ENCODE data around the gene CD58.
"Not testable (repeated sequence)": the region's sequence is repeated elsewhere in the genome, so short reads cannot be mapped to it uniquely, and the experiment has no call there.

The CD58 gene

DNA sequence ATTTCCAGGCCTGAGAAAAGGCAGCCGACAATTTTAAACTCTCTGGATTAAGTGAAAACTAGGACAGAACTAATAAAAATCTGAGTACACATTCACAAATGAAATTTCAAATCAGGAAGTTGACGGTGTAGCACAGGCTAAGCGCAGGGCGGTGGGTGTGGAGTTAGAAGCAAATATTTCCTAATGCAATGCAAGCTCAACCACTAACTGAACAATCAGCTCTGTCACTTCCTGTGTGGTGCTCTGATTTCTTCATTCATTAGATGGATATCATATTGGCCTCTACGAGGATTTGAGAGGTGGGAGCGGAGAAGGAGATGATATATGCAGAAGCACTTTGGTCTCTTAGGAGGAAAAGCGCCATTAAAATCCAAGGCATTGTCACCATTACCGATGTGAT lies 35.2 kb upstream of the CD58 start:
- peak in 9 of 11 experiments; percentile 20 to 83 (median 66); a peak in 14 of 22 replicates for TF ChIP-seq Cebpa-rat (IDR thresholded peaks at IDR 0.05)
- H3K4me2 ChIP-seq: peak overlapping the region in 10 of 11 experiments; percentile 21 to 81 (median 72); a peak in 20 of 22 replicates
- peaks cover 13 to 95% (median 69%) of the 10 kb centered on the region in 10 experiments for H3K4me1 ChIP-seq
- peak overlapping the region in 2 of 10 experiments; percentile 26 to 42; a peak in 3 of 20 replicates for H3K4me3 ChIP-seq
- not testable (repeated sequence) for H3K27me3 ChIP-seq; H4K20me1 ChIP-seq; H3K9me3 ChIP-seq (replicated peaks in 1 of 11)
- H3K27ac ChIP-seq: peak overlapping the region; percentile 53 to 96 (median 85); a peak in 21 of 22 replicates
- peak overlapping the region in 9 of 11 experiments; percentile 37 to 84 (median 71); a peak in 16 of 22 replicates for H3K9ac ChIP-seq
- peaks cover 0 to 17% (median 4%) of the 10 kb centered on the region in 11 experiments; a peak in 8 of 22 replicates for H3K36me3 ChIP-seq

DNA sequence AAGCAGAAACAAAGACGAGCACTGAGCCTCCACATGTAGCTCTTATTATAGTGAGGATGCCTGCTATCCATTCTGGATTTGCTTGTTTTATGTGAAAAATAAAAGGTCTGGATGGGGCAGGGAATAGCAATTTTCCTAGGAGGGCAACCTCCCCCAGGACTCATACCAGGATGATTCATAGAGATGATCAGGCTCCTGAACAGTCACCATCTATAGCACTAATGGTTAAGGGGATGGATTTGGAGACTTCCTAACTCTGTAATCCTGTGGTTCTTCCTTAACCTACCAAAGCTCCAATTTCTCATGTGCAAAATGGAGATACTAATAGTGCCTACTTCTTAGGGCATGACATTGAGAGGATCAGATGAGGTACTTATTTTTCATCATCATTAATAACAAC lies 34.5 kb upstream of the CD58 start:
- Histone ChIP-seq H4K20me1 (no peaks in the 10 kb centered on the region), H3K27me3 (no peaks in the 10 kb centered on the region), H3K4me3 (0 out of 20 replicates have a peak overlapping the region, but pooled peaks of 1 of the 10 experiments have one; percentile 26), H3K4me1 (peaks cover 9 to 94% (median 62%) of the 10 kb centered on the region in 10 experiments), H3K36me3 (peaks cover 0 to 20% (median 4%) of the 10 kb centered on the region in 11 experiments; a peak in 9 of 22 replicates), H3K4me2 (peak overlapping the region in 9 of 11 experiments; percentile 44 to 81 (median 74); a peak in 18 of 22 replicates), H3K9ac (peak overlapping the region in 6 of 11 experiments; percentile 66 to 84 (median 78); a peak in 14 of 22 replicates), H3K27ac (peak overlapping the region in 10 of 11 experiments; percentile 70 to 96 (median 88); a peak in 20 of 22 replicates), H3K9me3 (replicated peaks in 1 of 11) (no peaks in the 10 kb centered on the region)
- no peak for TF ChIP-seq Cebpa-rat (IDR thresholded peaks at IDR 0.05)

DNA sequence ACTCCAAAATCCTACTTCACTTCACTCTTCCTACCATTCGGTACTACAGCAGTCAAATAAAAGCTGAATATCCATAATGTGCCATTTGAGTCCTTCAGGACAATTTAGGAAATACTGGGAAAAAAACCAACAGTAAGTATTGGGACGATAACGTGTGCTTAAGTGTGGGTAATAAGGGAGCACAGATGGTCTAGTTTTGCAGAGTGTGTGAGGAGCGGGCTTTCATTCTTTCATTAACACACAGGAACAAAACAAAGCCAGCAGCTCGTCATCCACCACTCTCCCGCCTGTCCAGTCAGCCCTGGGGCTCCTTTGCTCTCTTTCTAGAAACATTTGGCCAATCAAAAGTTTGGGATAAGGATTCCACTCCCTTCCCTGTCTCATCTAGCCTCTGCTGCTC lies 33.6 kb upstream of the CD58 start:
- H3K9me3 ChIP-seq (replicated peaks in 1 of 11); H4K20me1 ChIP-seq; H3K4me3 ChIP-seq; H3K27me3 ChIP-seq: not testable (repeated sequence)
- Histone ChIP-seq H3K4me1 (peaks cover under 1 to 94% (median 53%) of the 10 kb centered on the region in 10 experiments), H3K36me3 (peaks cover 0 to 29% (median 5%) of the 10 kb centered on the region in 11 experiments; a peak in 12 of 22 replicates), H3K9ac (peak overlapping the region in 1 of 11 experiments; percentile 36; a peak in 2 of 22 replicates), H3K27ac (peak overlapping the region in 8 of 11 experiments; percentile 18 to 95 (median 55); a peak in 14 of 22 replicates), H3K4me2 (peak overlapping the region in 5 of 11 experiments; percentile 13 to 73 (median 35); a peak in 6 of 22 replicates)

DNA sequence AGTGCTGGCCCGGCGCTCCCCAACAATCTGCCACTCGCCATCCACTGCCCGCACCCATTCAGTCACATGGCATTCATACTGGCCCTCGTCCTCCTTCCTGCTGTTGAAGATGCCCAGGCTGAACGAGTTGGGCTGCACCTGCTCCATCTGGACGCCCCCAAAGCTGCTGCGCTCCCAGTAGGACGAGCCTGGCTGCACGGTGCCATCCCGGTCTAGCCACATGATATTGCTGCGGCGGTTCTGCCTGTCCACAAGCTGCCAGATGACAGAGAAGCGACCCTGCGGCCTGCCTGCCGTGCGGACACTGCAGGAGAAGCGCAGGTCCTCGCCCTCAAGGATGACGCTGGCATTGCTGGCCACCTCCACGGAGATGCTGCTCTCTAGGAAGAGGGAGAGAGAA lies 32.8 kb upstream of the CD58 start:
- not testable (repeated sequence) for H3K9me3 ChIP-seq (replicated peaks in 1 of 11); H3K9ac ChIP-seq; H3K27me3 ChIP-seq; H3K4me3 ChIP-seq; H4K20me1 ChIP-seq
- H3K27ac ChIP-seq: peak overlapping the region in 7 of 11 experiments; percentile 38 to 95 (median 57); a peak in 12 of 22 replicates
- H3K4me2 ChIP-seq: peak overlapping the region in 5 of 11 experiments; percentile 6 to 73 (median 30); a peak in 5 of 22 replicates
- peaks cover 0 to 88% (median 45%) of the 10 kb centered on the region in 10 experiments; a peak in 17 of 20 replicates for H3K4me1 ChIP-seq
- H3K36me3 ChIP-seq: peaks cover 0 to 34% (median 7%) of the 10 kb centered on the region in 11 experiments; a peak in 12 of 22 replicates

DNA sequence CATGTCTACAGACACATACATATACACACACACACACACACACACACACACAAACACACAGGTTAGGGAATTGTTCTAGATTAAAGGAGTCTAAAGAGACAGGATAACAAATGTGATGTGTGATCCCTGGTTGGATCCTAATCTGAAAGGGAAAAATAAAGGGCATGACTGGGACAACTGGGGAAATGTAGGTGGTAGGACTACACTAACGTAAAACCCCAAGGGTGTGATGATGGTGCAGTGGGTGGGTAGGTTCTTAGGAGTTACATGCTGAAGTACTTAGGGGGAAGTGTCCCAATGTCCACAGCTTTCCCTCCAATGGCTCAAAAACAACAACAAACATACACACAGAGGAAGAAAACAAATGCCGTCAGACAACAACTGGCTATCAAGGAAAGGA lies 28.5 kb upstream of the CD58 start:
- not testable (repeated sequence) for H3K27ac ChIP-seq; H3K9me3 ChIP-seq (replicated peaks in 1 of 11); H3K4me2 ChIP-seq; H3K9ac ChIP-seq; H4K20me1 ChIP-seq; H3K4me3 ChIP-seq; H3K27me3 ChIP-seq
- peaks cover 0 to 78% (median 28%) of the 10 kb centered on the region in 10 experiments; a peak in 15 of 20 replicates for H3K4me1 ChIP-seq
- H3K36me3 ChIP-seq: peaks cover 0 to 39% (median 5%) of the 10 kb centered on the region in 11 experiments; a peak in 9 of 22 replicates

DNA sequence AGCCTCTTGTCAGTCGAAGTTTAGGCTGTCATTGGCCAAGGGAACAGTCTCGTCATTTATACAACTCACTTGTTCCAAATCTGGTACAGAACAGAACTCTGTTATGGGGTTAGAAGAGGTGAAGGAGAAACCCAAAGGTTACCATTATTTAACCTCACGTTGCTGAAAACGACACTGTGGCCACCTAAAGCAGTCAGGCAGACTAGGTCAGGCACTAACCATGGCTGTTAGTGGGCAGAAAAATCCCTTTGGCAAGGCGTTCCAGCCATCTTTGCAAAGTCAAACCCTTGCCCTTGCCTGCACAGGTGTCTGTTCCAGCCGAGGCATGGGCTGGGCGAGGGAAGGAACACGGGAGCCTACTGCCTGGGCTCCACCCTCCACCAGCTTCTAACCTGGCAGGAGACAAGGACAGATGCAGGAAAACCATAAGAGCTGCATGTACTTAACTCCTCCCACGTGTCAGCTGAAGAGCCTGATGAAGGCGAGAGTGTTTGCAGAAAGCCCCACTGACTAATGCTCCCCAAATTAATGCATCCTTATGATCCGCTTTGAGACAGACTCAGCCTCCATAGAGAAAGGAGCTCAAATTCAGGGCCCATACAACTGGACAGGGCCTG lies 27.7 kb upstream of the CD58 start:
- peaks cover 0 to 31% (median 5%) of the 10 kb centered on the region in 11 experiments; a peak in 9 of 22 replicates for H3K36me3 ChIP-seq
- not testable (repeated sequence) for H3K9me3 ChIP-seq (replicated peaks in 1 of 11); H4K20me1 ChIP-seq; H3K27me3 ChIP-seq; H3K4me3 ChIP-seq; H3K9ac ChIP-seq
- peaks cover 0 to 69% (median 28%) of the 10 kb centered on the region in 10 experiments; a peak in 15 of 20 replicates for H3K4me1 ChIP-seq
- H3K4me2 ChIP-seq: peak overlapping the region in 3 of 11 experiments; percentile 26 to 67 (median 60); a peak in 2 of 22 replicates
- 0 out of 22 replicates have a peak overlapping the region, but pooled peaks of 1 of the 11 experiments have one; percentile 1 for H3K27ac ChIP-seq

DNA sequence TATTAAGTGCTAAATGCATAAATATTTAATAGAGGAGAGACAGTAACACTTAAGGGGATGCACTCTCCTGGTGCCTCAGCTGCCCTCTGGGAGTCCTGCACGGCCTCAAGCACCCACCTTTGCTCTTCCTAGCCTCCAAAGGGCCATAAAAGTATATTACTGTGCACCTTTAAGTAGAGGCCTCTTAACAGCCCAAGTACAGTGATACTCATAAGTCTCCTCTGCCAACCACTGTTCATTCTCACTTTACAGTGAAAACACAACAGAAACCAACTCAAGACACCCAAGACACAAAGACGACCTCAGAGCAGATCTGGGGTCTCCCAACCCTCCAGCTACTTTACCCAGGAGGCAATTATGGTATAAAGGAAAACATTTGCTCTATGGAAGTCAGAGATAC lies 26.6 kb upstream of the CD58 start:
- H3K4me1 ChIP-seq: peaks cover 0 to 58% (median 24%) of the 10 kb centered on the region in 10 experiments; a peak in 15 of 20 replicates
- peak overlapping the region in 6 of 11 experiments; percentile 26 to 67 (median 48); a peak in 11 of 22 replicates for H3K4me2 ChIP-seq
- H4K20me1 ChIP-seq; H3K27me3 ChIP-seq; H3K4me3 ChIP-seq; H3K9ac ChIP-seq; H3K9me3 ChIP-seq (replicated peaks in 1 of 11): not testable (repeated sequence)
- H3K27ac ChIP-seq: peak overlapping the region in 5 of 11 experiments; percentile 43 to 56 (median 51); a peak in 7 of 22 replicates
- peaks cover 0 to 38% (median 3%) of the 10 kb centered on the region in 11 experiments; a peak in 8 of 22 replicates for H3K36me3 ChIP-seq

DNA sequence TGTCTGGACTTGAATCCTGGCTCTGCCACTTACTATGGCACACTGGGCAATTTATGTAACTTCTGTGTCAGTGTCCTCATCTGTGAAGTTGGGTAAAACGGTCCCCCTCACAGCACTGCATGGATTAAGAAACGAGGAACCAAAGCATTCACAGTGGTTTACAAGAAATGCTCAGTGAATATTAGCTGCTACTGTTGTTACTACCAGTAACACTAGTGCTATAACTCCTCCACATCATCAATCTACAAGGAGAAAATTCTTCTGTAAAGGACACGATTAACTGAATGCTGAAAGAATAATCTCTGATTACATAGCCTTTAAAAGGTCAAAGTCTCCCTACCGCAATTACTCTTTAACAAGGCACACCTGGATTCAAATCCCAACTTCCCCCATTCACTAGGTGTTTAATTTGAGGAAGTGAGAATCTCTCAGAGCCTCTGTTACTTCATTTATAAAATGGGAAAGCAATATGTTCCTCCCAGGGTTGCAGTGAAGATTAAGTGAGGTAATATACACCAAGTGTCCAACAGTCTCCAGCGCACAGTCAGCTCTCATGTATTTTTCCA lies 26.0 kb upstream of the CD58 start:
- H3K4me3 ChIP-seq; H3K9me3 ChIP-seq (replicated peaks in 1 of 11); H3K27me3 ChIP-seq; H4K20me1 ChIP-seq: not testable (repeated sequence)
- Histone ChIP-seq H3K27ac (peak overlapping the region in 7 of 11 experiments; percentile 25 to 56 (median 44); a peak in 10 of 22 replicates), H3K4me1 (peaks cover 0 to 55% (median 22%) of the 10 kb centered on the region in 10 experiments; a peak in 14 of 20 replicates), H3K9ac (peak overlapping the region in 1 of 11 experiments; percentile 28; a peak in 1 of 22 replicates), H3K4me2 (peak overlapping the region in 6 of 11 experiments; percentile 26 to 67 (median 48); a peak in 12 of 22 replicates), H3K36me3 (peaks cover 0 to 42% (median 3%) of the 10 kb centered on the region in 11 experiments; a peak in 8 of 22 replicates)

DNA sequence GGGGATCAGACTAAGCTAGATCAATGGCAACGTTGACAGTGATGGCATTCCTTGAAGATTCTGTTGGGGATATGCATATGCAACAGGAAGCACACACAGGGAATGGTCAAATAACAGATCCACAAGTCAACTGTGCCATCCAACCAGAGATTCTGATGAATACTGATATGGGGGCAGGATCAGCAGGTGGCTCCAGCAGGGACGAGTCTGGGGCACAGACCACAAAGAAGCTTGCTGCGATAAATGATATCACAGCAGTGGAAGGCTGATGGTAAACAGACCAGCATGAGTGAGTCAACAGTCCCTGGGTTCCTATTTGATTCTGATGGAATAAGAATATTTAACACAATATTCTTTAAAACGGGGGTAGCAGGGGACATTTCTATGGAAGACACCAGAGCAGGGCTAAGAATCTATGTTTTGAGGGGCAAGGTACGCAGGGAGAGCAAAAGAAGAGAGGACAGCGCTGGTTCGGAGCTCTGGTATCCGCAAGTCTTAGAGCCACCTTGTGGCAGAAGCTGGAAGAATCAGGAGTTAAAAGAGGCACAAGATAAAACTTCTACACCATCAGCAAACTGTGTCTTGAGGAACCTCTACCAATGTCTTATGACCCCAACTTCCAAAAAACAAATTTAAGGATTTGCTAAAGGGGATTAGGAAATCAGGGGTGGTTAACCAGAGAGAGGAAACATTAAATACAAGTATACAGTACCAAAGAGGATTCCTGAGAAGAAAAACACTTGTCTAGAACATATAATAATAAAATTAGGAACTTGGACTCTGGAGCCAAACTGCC lies 25.3 kb upstream of the CD58 start:
- Histone ChIP-seq H3K4me2 (peak overlapping the region in 6 of 11 experiments; percentile 26 to 67 (median 48); a peak in 8 of 22 replicates), H3K9ac (peak overlapping the region in 1 of 11 experiments; percentile 28; a peak in 1 of 22 replicates), H3K4me1 (peaks cover 0 to 50% (median 22%) of the 10 kb centered on the region in 10 experiments; a peak in 14 of 20 replicates), H3K27ac (peak overlapping the region in 7 of 11 experiments; percentile 25 to 56 (median 44); a peak in 9 of 22 replicates), H3K36me3 (peaks cover 0 to 42% (median 3%) of the 10 kb centered on the region in 11 experiments; a peak in 8 of 22 replicates)
- not testable (repeated sequence) for H3K4me3 ChIP-seq; H3K9me3 ChIP-seq (replicated peaks in 1 of 11); H4K20me1 ChIP-seq; H3K27me3 ChIP-seq

DNA sequence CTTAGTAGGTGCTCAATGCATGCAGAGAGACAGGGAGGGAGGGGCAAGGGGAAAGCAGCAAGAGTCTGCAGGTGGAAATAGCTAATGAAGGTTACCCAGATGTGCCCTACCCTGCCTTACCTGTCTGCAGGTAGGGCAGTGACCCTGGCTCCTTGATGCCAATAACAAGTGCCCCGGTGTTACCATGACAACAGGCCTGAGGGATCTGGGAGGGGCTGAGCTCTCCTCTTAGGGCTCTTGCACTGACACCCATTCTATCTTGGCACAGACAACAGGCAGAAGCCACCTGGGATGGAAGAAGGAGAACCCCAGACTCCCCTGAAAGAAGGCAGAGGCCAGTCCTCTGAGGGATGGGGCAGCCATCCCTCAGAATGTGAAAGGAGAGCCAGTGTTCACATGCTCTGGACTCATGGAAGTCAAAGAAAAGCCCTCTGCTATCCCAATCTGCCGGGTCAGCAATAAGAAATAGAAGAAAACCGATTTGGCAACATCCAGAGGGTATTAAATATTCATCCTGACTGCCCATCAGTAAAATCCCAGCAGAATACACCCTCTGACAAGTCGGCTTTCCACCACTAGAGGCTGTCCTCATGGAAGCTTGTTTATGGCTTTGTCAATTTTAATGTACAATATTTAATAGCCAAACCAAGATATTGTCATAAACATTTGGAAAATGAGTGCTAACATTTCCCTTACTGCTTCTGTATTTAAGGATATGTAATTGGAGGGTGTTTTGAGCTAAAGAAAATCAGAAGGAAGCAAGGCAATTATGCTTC lies 24.4 kb upstream of the CD58 start:
- not testable (repeated sequence) for H3K4me3 ChIP-seq

DNA sequence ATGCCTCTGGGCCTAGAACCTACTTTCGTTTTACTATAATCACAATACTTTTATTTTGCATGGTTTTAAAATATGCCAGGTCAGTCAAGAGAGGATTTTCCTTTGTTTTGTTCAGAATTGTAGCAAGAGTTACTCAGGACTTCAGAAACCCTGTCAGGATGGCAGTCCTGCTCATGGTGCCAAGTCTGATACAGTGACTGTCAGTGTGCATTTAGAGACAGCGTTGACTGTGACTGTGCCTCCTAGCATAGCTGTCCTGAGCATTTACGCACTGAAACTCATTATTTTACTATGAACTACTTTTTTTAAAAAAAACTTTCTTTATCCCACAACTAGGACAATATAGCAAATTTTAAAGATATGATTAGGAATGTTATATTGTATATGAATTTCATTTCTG lies 23.2 kb upstream of the CD58 start:
- H3K9me3 ChIP-seq (replicated peaks in 1 of 11); H3K27ac ChIP-seq; H3K4me2 ChIP-seq; H3K9ac ChIP-seq; H4K20me1 ChIP-seq; H3K4me3 ChIP-seq; H3K27me3 ChIP-seq: not testable (repeated sequence)
- Histone ChIP-seq H3K4me1 (peaks cover 0 to 49% (median 26%) of the 10 kb centered on the region in 10 experiments; a peak in 14 of 20 replicates), H3K36me3 (peaks cover 0 to 38% (median 0%) of the 10 kb centered on the region in 11 experiments; a peak in 6 of 22 replicates)

More for the DNA sequence above, 24.4 kb upstream of the CD58 start:
- Histone ChIP-seq H3K4me1 (peaks cover 0 to 44% (median 22%) of the 10 kb centered on the region in 10 experiments; a peak in 14 of 20 replicates), H3K36me3 (peaks cover 0 to 39% (median 3%) of the 10 kb centered on the region in 11 experiments; a peak in 7 of 22 replicates), H3K27ac (peak overlapping the region in 1 of 11 experiments; percentile 56; a peak in 2 of 22 replicates)
- not testable (repeated sequence) for H3K4me2 ChIP-seq; H4K20me1 ChIP-seq; H3K9ac ChIP-seq; H3K9me3 ChIP-seq (replicated peaks in 1 of 11); H3K27me3 ChIP-seq

Measured in BLaER1 treated with 17β-estradiol and CSF1 and Interleukin-3, amounts not matched to agents 10 nM and 100 nM (cell line).